HCT116 (cell line): Measurements from ENCODE around the gene FAM83B. TPM values are rescaled to one million over a fixed set of nuclear protein-coding genes. Genes with fewer than 3 reads are reported as not detected.

Experiments used
- ATAC-seq: fragments of 200-7000 bp; cut with Tn5 transposase; 2 replicates; pipeline ENCODE4 v1.9.1; 2020; ENCODE audit warnings: mild to moderate bottlenecking, moderate library complexity
- BruUV-seq: library from RNA; stranded (reverse); fragments of 400-500 nt; replicated peaks from 2 replicates; lab custom pipeline; 2021; lab: Mats Ljungman, UMichigan
- CTCF ChIA-PET: fragments of 300-600 bp; sonication (Branson Sonifier 250); formaldehyde crosslinking; loops from one replicate; lab custom pipeline; 2021; ENCODE audit warnings: antibody characterized with exemption; lab: Charles Lee
- POLR2A ChIA-PET: fragments of 300-600, 350-600 bp; sonication (Branson Sonifier 250); formaldehyde crosslinking; loops from one replicate; lab custom pipeline; 2021; ENCODE audit warnings: antibody characterized with exemption; lab: Charles Lee
- RAD21 ChIA-PET, 2 experiments: fragments of 300-600 bp; sonication (Branson Sonifier 250); formaldehyde crosslinking; loops; one replicate each; lab custom pipeline; 2023; ENCODE audit warnings: low total read pairs in 2 of 2; ENCODE audit not compliant: uncharacterized antibody in 2 of 2, unreplicated experiment in 2 of 2, low non-redundant PET in 1 of 2; lab: Charles Lee
- DNase-seq: peaks from one replicate; pipeline ENCODE4 v3.0.0-alpha.2; 2010; ENCODE audit warnings: low read depth, low spot score
- H2AFZ ChIP-seq: fragments of 200-600 bp; shearing (Covaris generic), sonication (generic); 2 replicates; pipeline ENCODE4 v1.6.1; 2017; ENCODE audit warnings: low read depth, mixed run types, mixed read lengths, antibody characterized with exemption, low read length; ENCODE audit not compliant: poor library complexity, severe bottlenecking
- H3K27ac ChIP-seq: 2 replicates; pipeline ENCODE4 v1.5.1; 2012; ENCODE audit warnings: low read depth, low read length
- H3K27me3 ChIP-seq: fragments of 200-600 bp; sonication (generic); 2 replicates; pipeline ENCODE4 v1.6.1; 2016; ENCODE audit warnings: mixed run types, low read length, mixed read lengths; ENCODE audit not compliant: insufficient read depth
- H3K36me3 ChIP-seq, 2 experiments: fragments of 200-500 bp in 1 of 2; fragments of 200-600 bp in 1 of 2; sonication (Bioruptor generic) in 1 of 2; sonication (generic) in 1 of 2; 2 replicates each; pipeline versions ENCODE4 v1.5.1 to v1.6.1; 2014 to 2016; ENCODE audit warnings: low read length in 2 of 2, inconsistent platforms in 1 of 2, mixed read lengths in 1 of 2, mixed run types in 1 of 2; ENCODE audit not compliant: insufficient read depth in 2 of 2, control insufficient read depth in 1 of 2
- H3K4me1 ChIP-seq, 2 experiments: fragments of 200-600 bp in 1 of 2; sonication (generic) in 1 of 2; 2 replicates each; pipeline versions ENCODE4 v1.5.1 to v1.6.1; 2012 to 2017; ENCODE audit warnings: low read length in 2 of 2, inconsistent platforms in 1 of 2, mild to moderate bottlenecking in 1 of 2, mixed read lengths in 1 of 2, mixed run types in 1 of 2, moderate library complexity in 1 of 2; ENCODE audit not compliant: insufficient read depth in 2 of 2, control insufficient read depth in 1 of 2
- H3K4me2 ChIP-seq: fragments of 200-600 bp; sonication (generic); 2 replicates; pipeline ENCODE4 v1.6.1; 2017; ENCODE audit warnings: mixed run types, low read length, mixed read lengths
- H3K4me3 ChIP-seq, 2 experiments: fragments of 200-600 bp in 1 of 2; sonication (generic) in 1 of 2; replicated peaks in 1 of 2; 2 replicates each; pipeline ENCODE4 v1.5.1; 2011 to 2016; ENCODE audit warnings: low read length in 2 of 2, control low read depth in 1 of 2, low read depth in 1 of 2, mild to moderate bottlenecking in 1 of 2, mixed read lengths in 1 of 2, mixed run types in 1 of 2
- H3K79me2 ChIP-seq: fragments of 200-600 bp; sonication (generic); 2 replicates; pipeline ENCODE4 v1.6.1; 2017; ENCODE audit warnings: mild to moderate bottlenecking, mixed run types, low read length, moderate library complexity, mixed read lengths; ENCODE audit not compliant: insufficient read depth
- H3K9ac ChIP-seq: fragments of 200-600 bp; sonication (generic); 2 replicates; pipeline ENCODE4 v1.6.1; 2016; ENCODE audit warnings: low read length, mixed read lengths
- H3K9me2 ChIP-seq: fragments of 200-600 bp; sonication (generic), shearing (Covaris generic); 2 replicates; pipeline ENCODE4 v1.6.1; 2017; ENCODE audit warnings: mixed run types, mild to moderate bottlenecking, moderate library complexity; ENCODE audit not compliant: insufficient read depth
- H3K9me3 ChIP-seq, 2 experiments: fragments of 200-500 bp in 1 of 2; fragments of 200-600 bp in 1 of 2; sonication (Bioruptor generic) in 1 of 2; sonication (generic) in 1 of 2; 2 replicates each; pipeline ENCODE4 v1.6.1; 2014 to 2017; ENCODE audit warnings: low read length in 2 of 2, mixed read lengths in 2 of 2, inconsistent platforms in 1 of 2, low read depth in 1 of 2, mild to moderate bottlenecking in 1 of 2, mixed run types in 1 of 2, moderate library complexity in 1 of 2; ENCODE audit not compliant: control insufficient read depth in 1 of 2, insufficient read depth in 1 of 2
- H4K20me1 ChIP-seq: fragments of 200-600 bp; sonication (generic), shearing (Covaris generic); 2 replicates; pipeline ENCODE4 v1.6.1; 2017; ENCODE audit warnings: mixed run types, mild to moderate bottlenecking, moderate library complexity; ENCODE audit not compliant: insufficient read depth
- FOSL1 ChIP-seq: IDR thresholded peaks from 2 replicates; pipeline ENCODE4 v1.6.1; 2012; ENCODE audit warnings: low read depth
- POLR2AphosphoS5 ChIP-seq: IDR thresholded peaks from 2 replicates; pipeline ENCODE4 v1.6.1; 2011; ENCODE audit warnings: mild to moderate bottlenecking, low read depth, low read length, moderate library complexity
- RAD21 ChIP-seq: IDR thresholded peaks from 2 replicates; pipeline ENCODE4 v1.6.1; 2012; ENCODE audit warnings: low read depth, mild to moderate bottlenecking
- REST ChIP-seq: IDR thresholded peaks from 2 replicates; pipeline ENCODE4 v1.6.1; 2012; ENCODE audit warnings: low read depth
- SIN3A ChIP-seq: IDR thresholded peaks from 2 replicates; pipeline ENCODE4 v1.6.1; 2012; ENCODE audit warnings: low read depth
- TCF7L2 ChIP-seq: IDR thresholded peaks from 2 replicates; pipeline ENCODE4 v1.7.0; 2011; ENCODE audit warnings: borderline replicate concordance, inconsistent platforms; ENCODE audit not compliant: insufficient read depth, insufficient read length; ENCODE audit errors: extremely low read depth
- YY1 ChIP-seq: IDR thresholded peaks from 2 replicates; pipeline ENCODE4 v1.6.1; 2011; ENCODE audit warnings: low read length, low read depth, moderate library complexity, mild to moderate bottlenecking; ENCODE audit not compliant: insufficient replicate concordance; ENCODE audit errors: extremely low read depth
- ZBTB33 ChIP-seq: IDR thresholded peaks from 2 replicates; pipeline ENCODE4 v1.6.1; 2011; ENCODE audit warnings: mild to moderate bottlenecking, low read length, moderate library complexity; ENCODE audit not compliant: insufficient replicate concordance; ENCODE audit errors: extremely low read depth
- ZFX ChIP-seq: fragments of 450-650 bp; IDR thresholded peaks from 2 replicates; pipeline ENCODE4 v1.6.1; 2017
- ZNF274 ChIP-seq: fragments of 200-500 bp; sonication (Bioruptor generic); IDR thresholded peaks from 2 replicates; pipeline ENCODE4 v1.6.1; 2014; ENCODE audit warnings: mild to moderate bottlenecking, low read depth, low read length, inconsistent platforms
- intact Hi-C: fragments of 100-400 bp; cut with micrococcal nuclease; formaldehyde crosslinking; loops from 2 replicates; pipeline ENCODE4 v1.10.0; 2022
- total RNA-seq: library from RNA; stranded (reverse); gene quantifications from one replicate; pipeline ENCODE4 v1.2.1, GENCODE V29; 2021; ENCODE audit not compliant: unreplicated experiment

The FAM83B gene
- total RNA-seq, 1 experiment from 2014 or later: 16.9 TPM

GRCh38 chr6:54856129-54856528 lies 9.6 kb downstream of the FAM83B start:
- ATAC-seq: no peak
- POLR2A ChIA-PET: no interaction called here
- no peak overlapping the region for H3K4me3 ChIP-seq
- H4K20me1 ChIP-seq: no peaks in the 10 kb centered on the region
- H3K4me1 ChIP-seq: peaks cover 11 to 18% of the 10 kb centered on the region in 2 experiments
- no peaks in the 10 kb centered on the region for H3K27me3 ChIP-seq
- DNase-seq: no peak
- peaks cover 41% of the 10 kb centered on the region for H3K79me2 ChIP-seq
- TF ChIP-seq ZFX: no peak
- TF ChIP-seq, all 23 proteins: peak for 0
- no TSS peak for BruUV-seq
- Histone ChIP-seq H3K9ac (no peak overlapping the region), H3K9me3 (no peaks in the 10 kb centered on the region; a peak in 1 of 4 replicates), H2AFZ (no peak overlapping the region), H3K4me2 (no peak overlapping the region), H3K27ac (no peak overlapping the region), H3K9me2 (peaks cover 3% of the 10 kb centered on the region; the same call in 1 of the 2 replicates), H3K36me3 (0 out of 4 replicates have a peak, but pooled peaks cover 0 to 13% of the 10 kb centered on the region in 2 experiments)
- RAD21 ChIA-PET: no interaction called here
- intact Hi-C loops: no loop called here
- CTCF ChIA-PET: no interaction called here

- no peaks in the 10 kb centered on the region for H4K20me1 ChIP-seq
- RAD21 ChIA-PET: no interaction called here
- no peaks in the 10 kb centered on the region for H3K9me2 ChIP-seq
- POLR2A ChIA-PET: no interaction called here
- no peak overlapping the region for H2AFZ ChIP-seq
- H3K27ac ChIP-seq: no peak overlapping the region
- DNase-seq: no peak
- H3K4me1 ChIP-seq: peaks cover 16 to 25% of the 10 kb centered on the region in 2 experiments
- peaks cover 21% of the 10 kb centered on the region for H3K79me2 ChIP-seq
- H3K27me3 ChIP-seq: no peaks in the 10 kb centered on the region
- no peaks in the 10 kb centered on the region for H3K36me3 ChIP-seq
- intact Hi-C loops: no loop called here
- ATAC-seq: no peak
- no peak overlapping the region for H3K9ac ChIP-seq
- peak overlapping the region; percentile 42 for H3K4me2 ChIP-seq
- no TSS peak for BruUV-seq
- H3K9me3 ChIP-seq: no peaks in the 10 kb centered on the region
- CTCF ChIA-PET: no interaction called here
- TF ChIP-seq ZFX (no peak), FOSL1 (no peak), ZBTB33 (no peak), POLR2AphosphoS5 (no peak), RAD21 (no peak), TCF7L2 (no peak), ZNF274 (no peak), YY1 (no peak), REST (no peak), SIN3A (no peak)
- TF ChIP-seq, all 23 proteins: peak for 0
- no peak overlapping the region for H3K4me3 ChIP-seq
These were observed 13.6 kb downstream of the FAM83B start for GRCh38 chr6:54860132-54860531.
